H1 (cell line): ENCODE results near the gene TOP1. TPM values are rescaled to one million over a fixed set of nuclear protein-coding genes. Genes with fewer than 3 reads are reported as not detected.

Experiments
- CTCF ChIA-PET: fragments of 300-600 bp; sonication (Branson Sonifier 250); formaldehyde crosslinking; loops from one replicate; lab custom pipeline; 2021; ENCODE audit not compliant: partially characterized antibody; lab: Charles Lee
- POLR2A ChIA-PET: fragments of 300-600 bp; sonication (Branson Sonifier 250); formaldehyde crosslinking; loops from one replicate; lab custom pipeline; 2021; ENCODE audit warnings: inconsistent platforms; ENCODE audit not compliant: partially characterized antibody; lab: Charles Lee
- DNase-seq, 2 experiments: peaks; one replicate each; pipeline versions ENCODE4 v3.0.0 to v3.0.0-alpha.2; 2010 to 2022; ENCODE audit warnings: low spot score in 2 of 2, low read depth in 1 of 2, mixed read lengths in 1 of 2
- FAIRE-seq: peaks from 2 replicates; lab custom pipeline; 2011; peaks lifted over from hg19 to GRCh38; lab: Jason Lieb, UNC
- H2AFZ ChIP-seq: 2 replicates; pipeline ENCODE4 v1.8.1; 2012; ENCODE audit warnings: low read length, inconsistent platforms
- H2AK5ac ChIP-seq: 2 replicates; pipeline ENCODE4 v1.6.1; 2013; ENCODE audit warnings: low read depth, low read length
- H2BK120ac ChIP-seq: replicated peaks from 2 replicates; pipeline ENCODE3; 2013; ENCODE audit warnings: low read depth, low read length, inconsistent platforms
- H2BK12ac ChIP-seq: 2 replicates; pipeline ENCODE4 v1.6.1; 2013; ENCODE audit warnings: low read depth, low read length
- H2BK15ac ChIP-seq: 2 replicates; pipeline ENCODE4 v1.6.1; 2013; ENCODE audit warnings: low read length
- H2BK20ac ChIP-seq: 2 replicates; pipeline ENCODE4 v1.6.1; 2013; ENCODE audit warnings: low read length
- H2BK5ac ChIP-seq: 2 replicates; pipeline ENCODE4 v1.6.1; 2013; ENCODE audit warnings: low read depth, low read length
- H3K14ac ChIP-seq: 2 replicates; pipeline ENCODE4 v1.6.1; 2013; ENCODE audit warnings: inconsistent platforms; ENCODE audit not compliant: insufficient read length
- H3K18ac ChIP-seq: 2 replicates; pipeline ENCODE4 v1.6.1; 2013; ENCODE audit warnings: low read length; ENCODE audit errors: extremely low read depth
- H3K23ac ChIP-seq: 2 replicates; pipeline ENCODE4 v1.6.1; 2013; ENCODE audit warnings: inconsistent platforms; ENCODE audit not compliant: insufficient read length
- H3K23me2 ChIP-seq: 2 replicates; pipeline ENCODE4 v1.6.1; 2013; ENCODE audit warnings: low read depth, low read length
- H3K27ac ChIP-seq: 2 replicates; pipeline ENCODE4 v1.6.1; 2011; ENCODE audit warnings: low read depth, low read length, inconsistent platforms
- H3K27me3 ChIP-seq, 4 experiments: replicated peaks in 1 of 4; 1 replicate in 1 of 4; 2 replicates in 3 of 4; pipeline versions ENCODE4 v1.6.1 to v1.8.1; 2011 to 2013; ENCODE audit warnings: low read length in 3 of 4, mild to moderate bottlenecking in 3 of 4, inconsistent platforms in 2 of 4, mixed read lengths in 2 of 4, moderate library complexity in 1 of 4; ENCODE audit not compliant: control insufficient read depth in 3 of 4, insufficient read depth in 3 of 4; ENCODE audit errors: extremely low read depth in 1 of 4
- H3K36me3 ChIP-seq, 4 experiments: 2 replicates each; pipeline versions ENCODE4 v1.6.1 to v1.8.1; 2011 to 2013; ENCODE audit warnings: mild to moderate bottlenecking in 4 of 4, low read length in 3 of 4, moderate library complexity in 2 of 4, control low read depth in 1 of 4, inconsistent platforms in 1 of 4; ENCODE audit not compliant: insufficient read depth in 4 of 4, control insufficient read depth in 2 of 4
- H3K4ac ChIP-seq: replicated peaks from 2 replicates; pipeline ENCODE3; 2013; ENCODE audit warnings: low read length, low read depth, mixed read lengths, inconsistent platforms; ENCODE audit not compliant: insufficient read length
- H3K4me1 ChIP-seq, 4 experiments: replicated peaks in 1 of 4; 1 replicate in 1 of 4; 2 replicates in 3 of 4; pipeline versions ENCODE4 v1.6.1 to v1.8.1; 2011 to 2013; ENCODE audit warnings: low read length in 3 of 4, inconsistent platforms in 2 of 4, mixed read lengths in 1 of 4; ENCODE audit not compliant: insufficient read depth in 4 of 4, control insufficient read depth in 3 of 4
- H3K4me2 ChIP-seq, 2 experiments: 2 replicates each; pipeline versions ENCODE4 v1.6.1 to v1.8.1; 2011 to 2013; ENCODE audit warnings: low read depth in 2 of 2, low read length in 2 of 2, control low read depth in 1 of 2, inconsistent platforms in 1 of 2, mild to moderate bottlenecking in 1 of 2; ENCODE audit not compliant: insufficient read depth in 1 of 2
- H3K4me3 ChIP-seq, 4 experiments: fragments of 200-600, 300-600 bp in 1 of 4; sonication (generic), shearing (Covaris generic), sonication (Bioruptor Twin) in 1 of 4; 2 replicates each; pipeline versions ENCODE4 v1.5.1 to v1.8.1; 2011 to 2016; ENCODE audit warnings: low read length in 4 of 4, low read depth in 3 of 4, control low read depth in 2 of 4, inconsistent platforms in 2 of 4, mild to moderate bottlenecking in 2 of 4, mixed read lengths in 1 of 4, moderate library complexity in 1 of 4; ENCODE audit not compliant: insufficient read depth in 2 of 4; ENCODE audit errors: extremely low read depth in 1 of 4
- H3K56ac ChIP-seq: replicated peaks from 2 replicates; pipeline ENCODE3; 2013; ENCODE audit warnings: low read depth, mild to moderate bottlenecking, mixed read lengths, low read length, inconsistent platforms; ENCODE audit not compliant: insufficient read length
- H3K79me1 ChIP-seq: 2 replicates; pipeline ENCODE4 v1.6.1; 2013; ENCODE audit warnings: low read depth, low read length, control low read depth
- H3K79me2 ChIP-seq, 2 experiments: 2 replicates each; pipeline versions ENCODE4 v1.6.1 to v1.8.1; 2012 to 2013; ENCODE audit warnings: low read length in 2 of 2, mild to moderate bottlenecking in 2 of 2, inconsistent platforms in 1 of 2; ENCODE audit not compliant: insufficient read depth in 2 of 2, control insufficient read depth in 1 of 2
- H3K9ac ChIP-seq, 4 experiments: replicated peaks in 1 of 4; 1 replicate in 1 of 4; 2 replicates in 3 of 4; pipeline versions ENCODE4 v1.6.1 to v1.8.1; 2011 to 2013; ENCODE audit warnings: low read depth in 3 of 4, low read length in 3 of 4, control low read depth in 2 of 4, mild to moderate bottlenecking in 2 of 4, moderate library complexity in 2 of 4, inconsistent platforms in 1 of 4; ENCODE audit errors: extremely low read depth in 1 of 4
- H3K9me3 ChIP-seq, 2 experiments: 2 replicates each; pipeline versions ENCODE4 v1.6.1 to v1.8.1; 2012 to 2013; ENCODE audit warnings: mild to moderate bottlenecking in 2 of 2, moderate library complexity in 2 of 2, control low read depth in 1 of 2, inconsistent platforms in 1 of 2, low read depth in 1 of 2, low read length in 1 of 2, mixed read lengths in 1 of 2; ENCODE audit not compliant: insufficient read depth in 2 of 2
- H4K20me1 ChIP-seq, 2 experiments: replicated peaks in 1 of 2; 2 replicates each; pipeline versions ENCODE3 to v1.8.1; 2011 to 2013; ENCODE audit warnings: inconsistent platforms in 2 of 2, low read length in 2 of 2, mild to moderate bottlenecking in 1 of 2; ENCODE audit not compliant: insufficient read depth in 2 of 2, control insufficient read depth in 1 of 2
- H4K5ac ChIP-seq: 2 replicates; pipeline ENCODE4 v1.6.1; 2013; ENCODE audit warnings: low read length, low read depth, mixed read lengths, inconsistent platforms; ENCODE audit not compliant: insufficient read length
- H4K8ac ChIP-seq: 2 replicates; pipeline ENCODE4 v1.8.0; 2013; ENCODE audit warnings: mild to moderate bottlenecking, moderate library complexity, low read length, inconsistent platforms; ENCODE audit not compliant: insufficient read depth; ENCODE audit errors: extremely low read depth
- H4K91ac ChIP-seq: replicated peaks from 2 replicates; pipeline ENCODE3; 2013; ENCODE audit warnings: low read length, mixed read lengths, inconsistent platforms; ENCODE audit not compliant: insufficient read length
- GABPA ChIP-seq: IDR thresholded peaks from 2 replicates; pipeline ENCODE4 v1.6.1; 2011; ENCODE audit warnings: mild to moderate bottlenecking, low read length, moderate library complexity, borderline replicate concordance; ENCODE audit not compliant: insufficient read depth
- WGBS, 2 experiments: shearing (Covaris generic) in 1 of 2; methylation state at CpG; one replicate each; pipeline versions ENCODE4 v1.1.6 to v1.1.7; 2013 to 2015; ENCODE audit warnings: low lambda C conversion rate in 2 of 2, mixed read lengths in 2 of 2, inconsistent platforms in 1 of 2, low coverage in 1 of 2, missing lambda C conversion rate in 1 of 2; ENCODE audit not compliant: insufficient replicate concordance in 2 of 2, insufficient coverage in 1 of 2, insufficient read length in 1 of 2; ENCODE audit errors: extremely low coverage in 1 of 2, missing lambda C conversion rate in 1 of 2; 5-methylcytosine and 5-hydroxymethylcytosine counted together
- polyA plus RNA-seq, 7 experiments: library from polyadenylated mRNA; depleted of rRNA in 3 of 7; stranded (reverse) in 5 of 7; unstranded in 2 of 7; fragments of >200 nt in 5 of 7; fragments of 200-250 nt in 2 of 7; gene quantifications; 1 replicate in 5 of 7; 2 replicates in 1 of 7; 4 replicates in 1 of 7; pipeline versions ENCODE4 v1.2.1 to v1.2.3, GENCODE V29; 2011 to 2013; ENCODE audit warnings: missing spikeins in 2 of 7, mixed read lengths in 2 of 7
- total RNA-seq: library from RNA; stranded (reverse); fragmentation: NEBNext Ultra II Directional; extraction: Animal tissue kit (Norgen Biotek cat#: 25700); gene quantifications from 2 replicates; pipeline ENCODE4 v1.2.1, GENCODE V29; 2021

The TOP1 gene
- total and polyA plus RNA-seq, 2 of the 8 experiments (the other 6 are each of a cell fraction or from before 2014, with no cell fraction given) = 7.4 to 108 TPM

DNA sequence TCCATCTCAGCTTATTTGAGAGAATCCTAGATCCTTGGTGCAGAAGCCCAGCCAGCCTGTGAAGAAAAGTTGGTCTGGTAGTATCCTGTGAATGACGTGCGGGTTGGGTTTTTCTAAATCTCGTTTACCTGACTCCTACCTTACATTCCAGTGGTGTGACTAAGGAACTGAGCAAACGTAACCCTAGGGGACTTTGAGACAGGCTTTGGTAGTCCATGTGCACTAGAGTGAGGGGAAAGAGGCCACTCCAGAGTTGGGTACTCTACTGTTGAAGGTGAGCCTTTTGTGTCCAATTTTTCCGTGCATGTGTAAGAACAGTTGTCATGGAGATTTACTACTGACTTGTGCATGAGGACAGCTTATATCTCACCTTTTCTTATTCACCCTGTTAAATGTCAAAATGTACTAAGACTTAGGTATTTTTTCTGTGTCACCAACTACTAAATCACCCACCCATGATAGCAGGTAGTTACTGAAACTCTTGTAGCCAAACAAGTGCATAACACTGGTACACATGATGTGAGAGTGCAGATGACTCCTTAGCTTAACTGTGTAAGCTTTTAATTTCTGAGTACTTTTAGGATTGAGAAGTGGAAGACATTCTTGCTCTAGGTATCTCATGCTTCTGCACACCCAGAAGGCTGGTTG lies 82.4 kb downstream of the TOP1 start:
- H4K91ac ChIP-seq = no peak overlapping the region
- H3K23me2 ChIP-seq = no peaks in the 10 kb centered on the region
- H4K8ac ChIP-seq = no peak overlapping the region
- CTCF ChIA-PET = interaction anchor here (0.9 to 1.8 kb wide), 3 partner anchors 16 to 147 kb away, joined by 3 to 6 read pairs (median 5); no protein-coding TSS in a partner anchor
- no peak overlapping the region for H2BK15ac ChIP-seq
- H3K9me3 ChIP-seq = no peaks in the 10 kb centered on the region
- DNase-seq (no peak), FAIRE-seq (no peak)
- H3K27me3 ChIP-seq = no peaks in the 10 kb centered on the region
- H3K4me1 ChIP-seq = no peaks in the 10 kb centered on the region
- no peaks in the 10 kb centered on the region for H3K79me2 ChIP-seq
- TF ChIP-seq GABPA = no peak
- no peak overlapping the region for H4K5ac ChIP-seq
- WGBS, 2 experiments = 85% methylated on average over 5 of the region's 5 CpGs; no CpG with 5 or more reads in 1 of the 2 experiments
- no peak overlapping the region for H3K9ac ChIP-seq
- POLR2A ChIA-PET = interaction anchor here (0.8 to 1.1 kb wide), 2 partner anchors 10 to 11 kb away, joined by 3 read pairs; no protein-coding TSS in a partner anchor
- H3K36me3 ChIP-seq = peaks cover 29 to 65% (median 40%) of the 10 kb centered on the region in 4 experiments
- no peak overlapping the region for H3K56ac ChIP-seq
- H2BK20ac ChIP-seq = no peak overlapping the region
- H3K4me3 ChIP-seq = no peak overlapping the region
- H2AFZ ChIP-seq = no peak overlapping the region
- no peak overlapping the region for H3K4ac ChIP-seq
- H2BK12ac ChIP-seq = no peak overlapping the region
- no peak overlapping the region for H2AK5ac ChIP-seq
- H3K79me1 ChIP-seq = peaks cover 2% of the 10 kb centered on the region
- H3K14ac ChIP-seq = no peak overlapping the region
- H3K27ac ChIP-seq = no peak overlapping the region
- no peak overlapping the region for H3K4me2 ChIP-seq
- no peaks in the 10 kb centered on the region for H4K20me1 ChIP-seq
- H2BK5ac ChIP-seq = no peak overlapping the region
- no peak overlapping the region for H3K23ac ChIP-seq
- no peak overlapping the region for H3K18ac ChIP-seq
- H2BK120ac ChIP-seq = no peak overlapping the region
